Left lung (tissue), 10 donors: ENCODE results near the gene SNAP29. TPM values are rescaled to one million over a fixed set of nuclear protein-coding genes. Genes with fewer than 3 reads are reported as not detected.
"Not testable (repeated sequence)": the region's sequence is repeated elsewhere in the genome, so short reads cannot be mapped to it uniquely, and the experiment has no call there.

Source experiments
- ATAC-seq: fragments of 200-7000 bp; cut with Tn5 transposase; one replicate; pipeline ENCODE4 v1.9.1; 2020; ENCODE audit warnings: moderate library complexity
- DNase-seq, 4 donors: peaks; one replicate each; pipeline ENCODE4 v3.0.0-alpha.2; 2013 to 2020
- H3K27ac ChIP-seq, 2 donors: fragments of 200-600 bp; sonication (generic) in 1 of 2; one replicate each; pipeline versions ENCODE4 v1.5.0 to v1.8.0; 2020 to 2021
- H3K27me3 ChIP-seq, 2 donors: fragments of 200-600 bp; sonication (generic) in 1 of 2; one replicate each; pipeline versions ENCODE4 v1.5.0 to v1.8.0; 2020 to 2021
- H3K36me3 ChIP-seq, 2 donors: fragments of 200-600 bp; sonication (generic) in 1 of 2; one replicate each; pipeline versions ENCODE4 v1.5.0 to v1.8.0; 2020 to 2021
- H3K4me1 ChIP-seq, 2 donors: fragments of 200-600 bp; one replicate each; pipeline ENCODE4 v1.8.0; 2021
- H3K4me3 ChIP-seq, 2 donors: fragments of 200-600 bp; sonication (generic) in 1 of 2; one replicate each; pipeline versions ENCODE4 v1.5.0 to v1.8.0; 2020 to 2021; ENCODE audit warnings: mild to moderate bottlenecking in 1 of 2
- H3K9me3 ChIP-seq, 2 donors: fragments of 200-600 bp; sonication (generic) in 1 of 2; one replicate each; pipeline versions ENCODE4 v1.5.0 to v1.8.0; 2020 to 2021
- intact Hi-C, 2 donors: fragments of 100-400 bp; cut with DNase I; formaldehyde crosslinking; loops; one replicate each; pipeline versions ENCODE4 v1.11.2 to v1.14.2; 2022
- polyA plus RNA-seq, 6 donors: library from polyadenylated mRNA; unstranded; fragments of 120-200 nt; gene quantifications; one replicate each; pipeline ENCODE4 v1.2.1, GENCODE V29; 2013; ENCODE audit not compliant: insufficient read length in 6 of 6
- total RNA-seq, 2 donors: library from RNA; stranded (reverse); fragmentation: NEBNext Ultra II Directional; extraction: Animal tissue kit (Norgen Biotek cat#: 25700); gene quantifications; one replicate each; pipeline ENCODE4 v1.2.1, GENCODE V29; 2021
- TF ChIP-seq, protein P1 (sequence below), 2 donors: fragments of 200-600 bp; sonication (generic) in 1 of 2; IDR thresholded peaks; one replicate each; pipeline versions ENCODE4 v1.5.0 to v1.8.0; 2021; ENCODE audit warnings: antibody characterized with exemption in 2 of 2
- donor health status: DM: no; HTN: yes; CAD: no.
- donor health status: DM: no; HTN: no; CAD: no.

SNAP29 gene
- total and polyA plus RNA-seq, 8 donors = 25.4 to 33.2 (median 29.7) TPM

DNA sequence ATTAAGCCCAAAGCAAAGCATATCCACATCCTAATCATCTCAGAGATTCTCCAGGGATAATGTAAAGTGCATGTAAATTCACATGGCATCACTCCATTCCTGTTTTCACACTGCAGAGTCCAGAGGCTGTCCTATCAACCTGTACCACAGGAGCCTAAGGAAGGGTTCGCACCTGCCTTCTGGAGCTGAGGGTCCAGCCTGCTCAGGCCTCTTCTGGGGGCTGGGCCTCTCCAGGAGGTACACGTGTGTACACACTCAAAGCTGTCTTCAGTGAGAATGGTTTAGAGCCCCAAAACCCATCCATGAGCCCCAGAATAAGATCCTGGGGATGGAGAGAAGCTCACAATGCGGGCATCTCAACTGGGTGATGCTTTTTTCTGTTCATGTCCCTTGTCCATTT, 24.1 kb upstream of the SNAP29 start:
- TF ChIP-seq, protein P1, sequence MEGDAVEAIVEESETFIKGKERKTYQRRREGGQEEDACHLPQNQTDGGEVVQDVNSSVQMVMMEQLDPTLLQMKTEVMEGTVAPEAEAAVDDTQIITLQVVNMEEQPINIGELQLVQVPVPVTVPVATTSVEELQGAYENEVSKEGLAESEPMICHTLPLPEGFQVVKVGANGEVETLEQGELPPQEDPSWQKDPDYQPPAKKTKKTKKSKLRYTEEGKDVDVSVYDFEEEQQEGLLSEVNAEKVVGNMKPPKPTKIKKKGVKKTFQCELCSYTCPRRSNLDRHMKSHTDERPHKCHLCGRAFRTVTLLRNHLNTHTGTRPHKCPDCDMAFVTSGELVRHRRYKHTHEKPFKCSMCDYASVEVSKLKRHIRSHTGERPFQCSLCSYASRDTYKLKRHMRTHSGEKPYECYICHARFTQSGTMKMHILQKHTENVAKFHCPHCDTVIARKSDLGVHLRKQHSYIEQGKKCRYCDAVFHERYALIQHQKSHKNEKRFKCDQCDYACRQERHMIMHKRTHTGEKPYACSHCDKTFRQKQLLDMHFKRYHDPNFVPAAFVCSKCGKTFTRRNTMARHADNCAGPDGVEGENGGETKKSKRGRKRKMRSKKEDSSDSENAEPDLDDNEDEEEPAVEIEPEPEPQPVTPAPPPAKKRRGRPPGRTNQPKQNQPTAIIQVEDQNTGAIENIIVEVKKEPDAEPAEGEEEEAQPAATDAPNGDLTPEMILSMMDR (IDR thresholded peaks at IDR 0.05) = no peak
- H3K4me3 ChIP-seq = no peak overlapping the region
- H3K27ac ChIP-seq = no peak overlapping the region
- no peaks in the 10 kb centered on the region for H3K9me3 ChIP-seq
- H3K36me3 ChIP-seq = peaks cover 0 to 53% of the 10 kb centered on the region in 2 donors
- no peak for DNase-seq
- H3K4me1 ChIP-seq = peaks cover 0 to 7% of the 10 kb centered on the region in 2 donors
- ATAC-seq = no peak
- no peaks in the 10 kb centered on the region for H3K27me3 ChIP-seq
- intact Hi-C loops = no loop called here

DNA sequence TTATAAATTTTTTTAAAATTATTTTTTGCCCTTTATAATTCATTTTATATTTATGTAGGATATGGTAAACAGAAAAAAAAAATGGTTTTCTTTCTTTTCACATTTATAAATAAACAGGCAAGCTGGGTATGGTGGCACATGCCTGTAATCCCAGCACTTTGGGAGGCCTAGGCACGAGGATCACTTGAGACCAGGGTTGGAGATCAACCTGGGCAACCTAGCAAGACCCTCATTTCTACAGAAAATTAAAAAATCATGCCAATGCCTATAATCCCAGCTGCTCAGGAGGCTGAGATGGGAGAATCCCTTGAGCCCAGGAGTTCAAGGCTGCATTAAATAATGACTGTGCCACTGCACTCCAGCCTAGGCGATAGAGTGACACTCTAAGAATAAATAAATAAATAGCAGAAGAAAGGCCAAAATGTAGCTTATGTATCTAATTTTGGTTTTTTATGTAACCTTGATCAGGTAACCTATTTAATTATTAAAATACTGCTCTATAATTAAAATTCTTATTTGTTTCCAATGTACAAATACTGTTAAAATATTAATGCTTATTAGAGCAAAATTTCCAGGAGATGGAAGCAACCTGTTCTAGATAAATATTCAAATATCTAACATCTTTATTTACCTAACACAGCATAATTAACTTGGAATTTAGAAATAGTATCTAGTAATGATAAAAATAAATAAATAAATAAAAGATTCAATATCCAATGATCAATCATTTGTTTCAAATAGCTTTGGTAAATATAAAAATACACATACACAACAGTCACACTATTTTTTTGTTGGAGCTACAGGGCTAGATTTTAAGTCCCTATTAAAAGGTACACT, 21.6 kb upstream of the SNAP29 start:
- Histone ChIP-seq H3K27me3 (no peaks in the 10 kb centered on the region), H3K4me1 (peaks cover 0 to 7% of the 10 kb centered on the region in 2 donors), H3K4me3 (no peak overlapping the region), H3K36me3 (peaks cover 0 to 28% of the 10 kb centered on the region in 2 donors), H3K9me3 (no peaks in the 10 kb centered on the region), H3K27ac (no peak overlapping the region)
- DNase-seq (no peak), ATAC-seq (no peak)
- intact Hi-C loops = no loop called here
- TF ChIP-seq, protein P1 (IDR thresholded peaks at IDR 0.05) = no peak

DNA sequence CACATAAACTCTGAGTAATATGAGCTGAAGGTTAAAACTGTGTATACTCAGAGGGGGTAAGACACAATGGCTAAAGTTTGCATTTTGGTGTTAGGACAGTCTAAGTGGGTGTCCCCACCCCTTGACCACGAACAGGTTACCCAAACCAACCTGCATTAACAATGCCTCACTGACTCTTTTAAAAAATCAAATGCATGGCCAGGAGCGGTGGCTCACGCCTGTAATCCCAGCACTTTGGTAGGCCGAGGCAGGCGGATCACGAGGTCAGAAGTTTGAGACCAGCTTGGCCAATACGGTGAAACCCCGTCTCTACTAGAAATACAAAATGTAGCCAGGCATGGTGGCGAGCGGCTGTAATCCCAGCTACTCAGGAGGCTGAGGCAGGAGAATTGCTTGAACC, 19.5 kb upstream of the SNAP29 start:
- H3K36me3 ChIP-seq, intact Hi-C loops, H3K4me1 ChIP-seq, H3K27me3 ChIP-seq, H3K4me3 ChIP-seq, H3K9me3 ChIP-seq, ATAC-seq, H3K27ac ChIP-seq, DNase-seq: not testable (repeated sequence)

DNA sequence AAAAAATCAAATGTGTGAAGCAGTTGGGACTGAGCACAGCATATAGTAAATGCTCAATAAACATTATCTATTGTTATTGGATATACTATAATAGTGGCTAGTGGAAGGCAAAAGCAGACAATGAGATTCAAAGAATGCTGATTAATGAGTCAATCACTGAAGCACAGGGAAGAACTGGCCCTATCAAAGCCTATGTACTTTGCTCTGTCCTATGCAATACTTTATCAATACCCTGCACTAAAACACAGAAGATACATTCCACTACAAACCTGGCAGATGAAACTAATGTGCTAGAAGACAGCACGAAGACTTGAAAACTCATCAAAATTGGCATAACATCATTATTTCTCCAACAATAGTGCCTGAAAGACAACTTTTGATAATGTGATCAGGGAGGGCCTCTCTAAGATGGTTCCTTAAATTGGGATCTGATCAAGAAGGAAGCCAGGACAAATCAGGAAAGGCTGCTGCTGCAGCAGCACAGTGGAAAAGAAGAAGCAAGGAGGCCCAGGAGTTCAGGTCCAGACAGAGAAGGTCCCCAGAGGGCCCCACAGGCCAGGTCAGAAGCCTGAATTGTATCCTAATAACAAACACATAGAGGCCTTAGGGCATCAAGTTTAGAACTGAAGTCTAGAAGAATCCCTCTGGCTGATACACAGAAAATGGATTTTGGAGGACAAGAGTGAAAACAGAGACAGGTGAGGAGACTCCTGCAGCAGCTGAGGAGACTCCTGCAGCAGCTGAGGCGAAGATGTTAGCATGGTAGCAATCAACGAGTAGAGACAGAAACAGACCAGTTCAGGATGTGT, 18.8 kb upstream of the SNAP29 start:
- TF ChIP-seq, protein P1 (IDR thresholded peaks at IDR 0.05) = no peak
- Histone ChIP-seq H3K4me1 (peaks cover 0 to 7% of the 10 kb centered on the region in 2 donors), H3K27me3 (no peaks in the 10 kb centered on the region), H3K9me3 (no peaks in the 10 kb centered on the region), H3K4me3 (no peak overlapping the region), H3K27ac (no peak overlapping the region), H3K36me3 (peaks cover 0 to under 1% of the 10 kb centered on the region in 2 donors)
- ATAC-seq (no peak), DNase-seq (no peak)
- intact Hi-C loops = no loop called here

DNA sequence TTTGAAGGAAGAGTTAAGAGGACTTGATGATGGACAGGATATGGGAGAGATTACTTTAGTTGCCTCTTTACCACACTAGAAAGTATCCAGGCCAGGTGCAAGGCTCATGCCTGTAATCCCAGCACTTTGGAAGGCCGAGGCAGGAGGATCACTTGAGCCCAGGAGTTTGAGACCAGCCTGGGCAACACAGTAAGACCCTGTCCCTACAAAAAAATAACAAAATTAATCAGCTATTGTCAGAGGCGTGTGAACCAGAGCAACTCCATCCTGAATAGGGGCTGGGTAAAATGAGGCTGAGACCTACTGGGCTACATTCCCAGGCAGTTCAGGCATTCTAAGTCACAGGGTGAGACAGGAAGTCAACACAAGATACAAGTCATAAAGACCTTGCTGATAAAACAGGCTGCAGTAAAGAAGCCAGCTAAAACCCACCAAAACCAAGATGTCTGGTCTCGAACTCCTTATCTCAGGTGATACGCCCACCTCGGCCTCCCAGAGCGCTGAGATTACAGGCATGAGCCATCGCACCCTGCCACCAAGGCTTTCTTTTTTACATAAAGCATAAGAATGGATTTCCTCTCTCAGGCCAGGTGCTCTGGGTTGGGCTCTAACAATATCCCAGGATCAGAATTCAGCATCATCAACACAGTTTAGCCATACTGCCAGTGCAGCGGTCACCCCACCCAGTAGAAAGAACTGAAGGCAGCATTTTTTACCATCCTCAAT, 18.0 kb upstream of the SNAP29 start:
- Histone ChIP-seq H3K4me1 (peaks cover 0 to 12% of the 10 kb centered on the region in 2 donors), H3K36me3 (no peaks in the 10 kb centered on the region), H3K9me3 (no peaks in the 10 kb centered on the region), H3K27ac (no peak overlapping the region), H3K4me3 (no peak overlapping the region), H3K27me3 (no peaks in the 10 kb centered on the region)
- TF ChIP-seq, protein P1 (IDR thresholded peaks at IDR 0.05) = no peak
- DNase-seq (no peak), ATAC-seq (no peak)
- intact Hi-C loops = no loop called here
